Measurements from ENCODE around the gene HENMT1.

Gene HENMT1

DNA sequence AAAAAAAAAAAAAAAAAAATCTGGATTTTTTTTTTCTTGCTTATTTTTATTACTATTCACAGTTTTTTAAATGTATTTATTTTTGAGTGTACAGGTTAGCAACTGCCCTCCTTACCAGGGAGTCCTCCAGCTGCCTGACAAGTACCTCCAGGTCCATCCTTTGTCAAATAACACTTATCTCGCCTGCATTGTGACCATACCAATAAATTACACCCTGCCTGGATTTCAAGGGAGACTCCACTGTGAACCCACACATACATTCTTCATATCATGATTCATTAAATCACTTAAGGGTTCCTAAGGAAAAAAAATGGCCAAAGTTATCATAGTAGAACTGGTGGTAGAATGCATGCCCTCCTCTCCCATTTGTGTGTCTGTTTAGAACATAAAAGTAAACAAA, 62.6 kb downstream of the HENMT1 start:
- CTCF ChIA-PET, result no interaction called here
- H3K27ac Mint-ChIP-seq, result no peak overlapping the region
- H3K36me3 Mint-ChIP-seq, result peaks cover 3% of the 10 kb centered on the region
- no peak for DNase-seq
- no peak overlapping the region for H3K4me3 Mint-ChIP-seq
- no peaks in the 10 kb centered on the region for H3K9me3 Mint-ChIP-seq
- no peaks in the 10 kb centered on the region for H3K27me3 Mint-ChIP-seq
- no peaks in the 10 kb centered on the region for H3K4me1 Mint-ChIP-seq

Measured in activated naive CD4-positive, alpha-beta T cell treated with anti-CD3 and anti-CD28 coated beads, Interleukin-2, amount 10 ng/mL, durations not matched to agents 7 days and 5 days (primary cell).